Measurements from ENCODE around the gene LIMD2.

DNA sequence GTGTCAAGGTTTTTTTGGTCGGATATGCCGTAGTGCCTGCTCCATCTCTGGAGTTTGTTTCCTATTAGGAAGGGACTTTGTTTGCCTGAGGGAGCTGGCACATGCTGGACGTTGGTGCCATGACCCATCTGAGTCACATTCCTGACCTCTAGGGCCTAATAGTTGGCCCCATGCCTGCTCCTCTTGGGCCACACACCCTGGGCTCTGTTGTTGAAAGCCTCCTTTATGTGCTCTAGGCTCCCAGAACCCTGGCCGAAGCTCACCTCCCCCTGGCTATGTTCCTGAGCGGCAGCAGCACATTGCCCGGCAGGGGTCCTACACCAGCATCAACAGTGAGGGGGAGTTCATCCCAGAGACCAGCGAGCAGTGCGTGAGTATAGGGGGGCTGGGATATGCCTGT is 18.4 kb downstream of the LIMD2 start:
- TF ChIP-seq POLR2AphosphoS5 (IDR thresholded peaks at IDR 0.05; ENCODE audit: borderline replicate concordance, low read depth, low read length): no peak
- TF ChIP-seq EZH2 (IDR thresholded peaks at IDR 0.05): no peak
- TF ChIP-seq FOXP2 (optimal IDR thresholded peaks at IDR 0.05; ENCODE audit: control extremely low read depth, extremely low read length, insufficient read depth): no peak
